ENCODE data around the gene ZNF581.
A peak's percentile ranks its signal among the peaks of the same experiment; 100 is the strongest.

ZNF581 gene

DNA sequence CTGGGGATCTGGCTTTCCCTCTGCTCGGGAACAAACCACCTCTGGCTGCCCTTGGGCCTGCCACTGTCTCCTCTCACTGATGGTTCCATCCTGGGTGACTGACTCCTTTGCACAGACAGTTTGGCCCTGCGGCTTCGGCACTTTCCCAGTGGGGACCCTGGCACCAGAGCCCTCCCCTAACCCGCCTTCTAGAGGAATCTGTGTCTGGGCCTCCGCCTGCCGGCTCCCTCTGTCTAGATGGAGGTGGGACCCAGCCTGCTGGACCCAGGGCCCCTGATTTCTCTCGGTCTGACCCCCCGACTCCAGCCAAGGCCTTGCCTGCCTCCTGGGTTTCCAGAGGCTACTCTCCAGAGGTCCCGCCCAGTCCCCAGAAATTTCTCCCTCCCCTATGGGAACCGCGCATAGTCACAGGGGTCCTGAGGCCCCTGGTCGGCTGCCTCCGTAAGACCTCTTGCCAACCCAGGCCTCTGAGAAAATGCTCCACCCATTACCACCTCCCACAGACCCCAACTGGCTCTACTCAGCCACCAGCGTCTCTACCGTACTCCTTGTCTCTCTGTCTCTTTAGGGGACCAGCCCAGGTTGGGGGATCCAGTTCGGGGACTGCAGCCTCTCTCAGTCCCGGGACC, 7.3 kb downstream of the ZNF581 start:
- DNase-seq = no peak

DNA sequence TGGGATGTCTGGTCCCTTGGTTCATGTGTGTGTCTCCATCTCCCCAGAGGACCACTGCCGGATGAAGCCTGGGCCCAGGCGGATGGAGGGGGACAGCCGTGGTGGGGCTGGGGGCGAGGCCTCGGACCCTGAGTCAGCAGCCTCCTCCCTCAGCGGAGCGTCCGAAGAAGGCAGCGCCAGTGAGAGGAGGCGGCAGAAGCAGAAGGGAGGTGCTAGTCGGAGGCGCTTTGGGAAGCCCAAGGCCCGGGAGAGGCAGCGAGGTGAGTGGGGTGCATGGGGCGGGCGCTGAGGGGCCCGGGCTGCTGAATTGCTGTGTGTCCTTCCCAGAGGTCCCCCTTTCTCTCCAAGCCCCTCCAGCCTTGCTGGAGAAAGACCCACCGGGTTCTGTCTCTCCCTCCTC, 7.8 kb downstream of the ZNF581 start:
- no peak for DNase-seq

GRCh38 chr19:55652311-55653128, 9.1 kb downstream of the ZNF581 start:
- no peak for DNase-seq

DNA sequence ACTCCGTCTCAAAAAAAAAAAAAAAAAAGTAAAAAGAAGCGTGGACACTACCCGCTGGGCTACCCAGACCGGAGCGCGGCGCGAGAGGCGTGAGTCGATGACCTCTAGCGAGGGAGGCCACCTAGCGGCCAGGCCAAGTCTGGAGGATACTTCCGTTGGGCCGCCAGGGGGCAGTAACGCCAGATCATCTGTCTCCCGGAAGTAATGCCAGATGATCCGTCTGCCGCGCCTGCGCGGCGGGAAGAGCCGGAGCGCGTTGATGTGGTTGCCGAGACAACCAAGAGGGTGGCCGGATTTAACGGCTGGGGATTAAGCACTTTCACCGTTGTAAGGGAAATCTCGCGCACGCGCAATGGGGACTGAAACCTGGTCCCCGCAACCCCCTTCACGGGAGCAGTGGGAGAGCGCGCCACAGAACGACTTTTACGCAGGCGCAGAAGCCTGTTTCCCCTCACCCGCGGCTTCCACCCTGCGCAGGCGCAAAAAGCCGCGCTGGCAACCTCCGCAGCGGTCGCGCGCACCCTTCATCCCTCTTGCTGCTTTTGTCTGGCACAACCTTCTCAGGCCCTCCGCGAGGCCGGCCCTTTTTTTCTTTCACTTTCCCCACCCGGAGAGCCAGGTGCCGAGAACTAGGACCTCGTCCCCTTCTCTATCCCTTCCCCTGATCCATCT, 10.3 kb downstream of the ZNF581 start:
- DNase-seq = peak; percentile 99

DNA sequence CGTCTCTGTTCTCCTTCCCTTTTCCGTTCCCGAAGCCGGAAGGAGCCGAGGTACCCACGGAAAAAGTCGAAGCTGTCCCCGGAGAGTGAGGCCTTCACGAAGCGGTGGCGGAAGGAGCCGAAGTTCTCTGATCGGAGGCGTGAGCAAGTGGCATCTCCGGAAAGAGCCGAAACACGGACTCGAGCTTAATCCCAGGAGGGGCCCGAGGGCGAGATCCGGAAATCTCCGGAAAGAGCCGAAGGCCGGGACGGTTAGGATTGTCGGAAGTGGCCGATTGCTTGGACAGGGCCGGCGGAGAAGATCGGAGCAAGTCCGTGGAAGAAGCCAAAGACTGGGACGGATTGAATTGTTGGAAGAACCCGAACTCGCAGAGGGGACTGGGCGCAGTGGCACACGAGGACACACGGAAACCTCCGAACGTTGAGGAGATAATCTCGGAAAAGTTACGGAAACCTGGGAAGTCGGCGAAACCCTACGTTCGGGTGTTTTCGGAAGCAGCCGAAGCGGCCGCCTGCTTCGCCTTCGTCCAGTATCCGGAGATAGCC, 10.9 kb downstream of the ZNF581 start:
- DNase-seq = peak; percentile 99

GRCh38 chr19:55654868-55655647, 11.6 kb downstream of the ZNF581 start, which contains the start of gene U2AF2:
Gene U2AF2, plus strand, starts transcription at chr19:55655035. Its CDS starts 70 bp downstream, at chr19:55655105.
- DNase-seq = peak; percentile 97

GRCh38 chr19:55655648-55656040, 12.2 kb downstream of the ZNF581 start:
- DNase-seq = no peak

DNA sequence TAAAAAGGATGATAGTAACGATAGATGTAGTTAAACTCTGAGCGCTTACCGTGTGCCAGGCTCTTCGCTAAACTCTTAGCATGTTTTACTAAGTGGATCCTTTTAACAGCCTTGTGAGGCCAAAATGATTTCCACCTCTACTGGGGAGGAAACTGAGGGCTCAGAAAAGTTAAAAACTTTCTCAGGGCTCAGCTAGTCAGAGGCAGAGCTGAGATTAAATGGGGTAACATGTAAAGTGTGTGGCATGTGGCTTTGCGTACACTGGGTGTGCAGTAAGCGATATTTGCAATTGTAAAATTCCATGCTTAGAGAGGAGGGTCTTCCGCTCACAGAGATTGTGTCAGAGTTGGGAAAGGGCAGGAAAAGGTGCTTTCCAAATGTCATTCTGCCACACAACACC, 13.1 kb downstream of the ZNF581 start:
- DNase-seq = no peak

DNA sequence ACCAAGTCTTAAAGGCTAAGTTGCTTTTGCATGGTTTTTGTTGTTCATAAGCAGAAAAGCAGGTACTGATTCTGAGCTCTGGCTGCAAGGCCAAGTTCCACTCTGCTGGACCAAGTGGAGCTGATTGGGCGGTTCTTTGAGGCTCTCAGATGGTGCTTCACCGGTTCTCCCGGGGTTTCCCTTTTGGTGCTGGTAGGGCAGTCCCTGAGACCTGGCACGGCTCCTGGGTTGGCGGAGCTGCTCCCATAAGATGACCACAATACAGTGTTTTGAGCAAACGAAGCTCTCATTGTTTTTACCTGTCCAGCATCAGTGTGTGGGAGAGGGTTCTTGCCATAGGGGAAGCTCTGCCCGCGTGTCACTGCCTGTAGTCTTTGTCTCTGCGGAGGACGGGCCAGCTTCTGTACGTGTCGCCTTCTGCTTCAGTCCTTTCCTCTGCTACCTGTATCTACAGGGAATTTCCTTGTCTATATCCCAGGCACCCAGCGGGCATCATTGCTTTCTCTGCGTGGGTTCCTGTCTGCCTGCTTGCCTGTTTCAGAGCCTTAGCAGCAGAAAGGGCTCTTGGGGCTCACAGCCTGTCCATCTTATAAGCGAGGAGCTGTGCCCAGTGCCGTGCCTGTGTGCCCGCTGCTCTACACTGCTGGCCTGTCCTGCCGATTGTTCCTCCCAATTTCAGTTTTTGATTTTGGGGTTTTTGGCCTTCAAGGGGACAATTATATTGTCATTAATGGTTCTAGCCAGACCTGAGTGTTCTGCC, 13.7 kb downstream of the ZNF581 start:
- DNase-seq = no peak

GRCh38 chr19:55658846-55659459, 15.5 kb downstream of the ZNF581 start:
- DNase-seq = no peak

GRCh38 chr19:55659822-55660221, 16.4 kb downstream of the ZNF581 start:
- no peak for DNase-seq

GRCh38 chr19:55660404-55660803, 17.0 kb downstream of the ZNF581 start:
- DNase-seq = no peak

DNA sequence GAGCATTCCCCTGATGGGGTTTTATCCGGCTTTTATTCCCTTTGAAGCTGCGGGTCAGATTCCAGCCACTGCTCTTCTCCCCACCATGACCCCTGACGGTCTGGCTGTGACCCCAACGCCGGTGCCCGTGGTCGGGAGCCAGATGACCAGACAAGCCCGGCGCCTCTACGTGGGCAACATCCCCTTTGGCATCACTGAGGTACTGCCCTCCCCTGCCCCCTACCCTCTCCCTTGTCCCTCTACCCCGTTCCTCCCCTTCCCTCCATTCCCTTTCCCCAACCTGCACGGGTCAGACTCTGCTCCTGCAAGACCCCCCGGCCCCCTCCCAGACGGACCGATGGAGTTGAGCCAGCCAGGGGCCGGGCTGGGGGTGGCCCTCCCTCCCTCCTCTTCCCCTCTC, 17.5 kb downstream of the ZNF581 start:
- DNase-seq = no peak

DNA sequence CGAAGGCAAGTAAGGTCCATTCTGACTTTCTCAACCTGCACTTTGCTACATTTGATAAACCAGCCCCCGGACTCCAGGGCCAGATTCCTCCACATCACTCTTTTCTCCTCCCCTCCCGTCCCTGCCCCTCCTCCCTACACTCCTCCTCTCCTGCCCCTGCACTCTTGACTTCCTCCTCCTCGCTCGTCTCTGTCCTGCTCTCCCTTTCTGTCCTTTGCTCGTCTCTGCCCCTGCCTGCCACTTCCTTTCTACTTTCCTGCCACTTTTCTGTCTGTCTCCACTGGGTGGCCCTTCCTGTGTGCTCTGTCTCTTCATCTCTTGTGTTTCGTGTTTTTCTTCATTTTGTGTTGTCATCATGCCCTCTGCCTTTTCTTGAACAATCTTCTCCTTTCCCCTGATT, 18.4 kb downstream of the ZNF581 start:
- no peak for DNase-seq

- DNase-seq = no peak
These were observed 20.5 kb downstream of the ZNF581 start for GRCh38 chr19:55663846-55664536.

DNA sequence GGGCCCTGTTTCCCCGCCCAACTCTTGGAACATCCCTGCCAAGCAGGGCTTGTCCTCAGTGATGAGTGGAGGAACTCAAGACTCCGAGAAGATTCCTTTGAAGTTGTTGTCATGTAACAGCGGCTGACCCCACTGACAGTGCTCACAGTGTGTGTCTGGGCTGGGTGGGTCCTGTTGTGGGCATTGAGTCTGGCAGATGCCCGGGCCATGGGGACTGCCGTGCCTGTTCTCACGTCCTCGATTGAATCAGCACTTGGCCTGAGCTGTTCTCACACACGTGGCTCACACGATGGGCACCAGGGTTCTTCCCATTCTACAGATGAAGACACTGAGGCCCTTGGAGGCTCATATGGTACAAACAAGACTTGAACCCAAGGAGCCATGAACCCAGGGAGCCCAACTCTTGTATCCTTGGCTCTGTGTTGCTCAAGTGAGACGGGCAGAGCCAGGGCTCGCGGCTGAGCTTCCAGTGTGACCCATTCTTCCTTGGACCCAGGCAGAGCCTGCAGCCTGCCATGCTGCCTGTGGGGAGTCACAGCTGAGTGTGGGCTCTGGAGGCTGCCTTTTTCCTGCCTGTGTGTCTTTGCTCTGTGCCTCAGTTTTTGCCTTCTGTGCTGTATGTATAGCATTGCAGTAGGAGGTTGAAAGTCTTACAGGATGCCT, 23.0 kb downstream of the ZNF581 start:
- DNase-seq = no peak

- no peak for DNase-seq
These were observed 23.5 kb downstream of the ZNF581 start for GRCh38 chr19:55667006-55667381.

GRCh38 chr19:55667511-55667910, 24.1 kb downstream of the ZNF581 start:
- DNase-seq = no peak

GRCh38 chr19:55667958-55668357, 24.5 kb downstream of the ZNF581 start:
- no peak for DNase-seq

DNA sequence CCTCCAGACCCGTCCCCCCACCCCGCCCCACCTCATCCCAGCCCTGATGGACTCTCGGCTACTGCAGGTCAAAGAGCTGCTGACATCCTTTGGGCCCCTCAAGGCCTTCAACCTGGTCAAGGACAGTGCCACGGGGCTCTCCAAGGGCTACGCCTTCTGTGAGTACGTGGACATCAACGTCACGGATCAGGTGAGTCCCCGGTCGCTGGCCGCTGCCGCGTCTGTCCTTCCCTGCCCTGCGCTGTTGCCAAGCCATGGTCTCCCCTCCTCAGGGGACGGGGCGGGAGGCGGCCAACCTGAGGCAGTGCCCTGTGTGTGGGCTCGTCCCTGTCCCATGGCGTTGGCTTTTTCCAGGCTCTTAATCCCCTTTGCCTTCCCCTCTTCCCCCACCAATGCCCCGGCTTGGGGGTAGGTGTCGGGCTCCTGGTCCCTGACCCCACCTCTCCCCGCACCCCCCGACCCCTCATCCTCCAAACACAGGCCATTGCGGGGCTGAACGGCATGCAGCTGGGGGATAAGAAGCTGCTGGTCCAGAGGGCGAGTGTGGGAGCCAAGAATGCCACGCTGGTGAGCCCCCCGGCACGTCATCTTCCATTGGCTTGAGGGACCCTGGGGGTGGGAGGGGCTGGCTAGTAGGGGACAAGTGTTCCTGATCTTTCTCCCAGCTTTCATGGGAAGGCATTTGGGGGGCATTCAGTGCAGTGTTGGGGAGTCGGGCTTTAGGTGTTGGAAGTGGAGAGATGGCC, 25.3 kb downstream of the ZNF581 start:
- DNase-seq = no peak
